ENCODE data around the gene CAST.

GRCh38 chr5:96808541-96808828 lies 146.3 kb downstream of the CAST start:
- TF ChIP-seq CTCF (IDR thresholded peaks at IDR 0.05; ENCODE audit: insufficient read depth, low read depth, low read length) (no peak), EZH2 (IDR thresholded peaks at IDR 0.05; ENCODE audit: insufficient read depth, low read length) (no peak)

All from astrocyte (in vitro differentiated cells and primary cell).